Tibial nerve (tissue), 3 donors: ENCODE results near the gene RBM26.

ENCODE experiments used
- POLR2A ChIP-seq, 2 donors: fragments of 450-650 bp; IDR thresholded peaks; one replicate each; pipeline ENCODE4 v1.6.1; 2017; ENCODE audit warnings: antibody characterized with exemption in 2 of 2, mild to moderate bottlenecking in 2 of 2, moderate library complexity in 2 of 2
- TF ChIP-seq, protein P1 (sequence below), 5 experiments: fragments of 200-600 bp in 3 of 5; fragments of 450-650 bp in 2 of 5; sonication (generic) in 3 of 5; IDR thresholded peaks; one replicate each; pipeline ENCODE4 v1.5.1; 2016 to 2019; ENCODE audit warnings: antibody characterized with exemption in 5 of 5, mild to moderate bottlenecking in 3 of 5, moderate library complexity in 2 of 5

DNA sequence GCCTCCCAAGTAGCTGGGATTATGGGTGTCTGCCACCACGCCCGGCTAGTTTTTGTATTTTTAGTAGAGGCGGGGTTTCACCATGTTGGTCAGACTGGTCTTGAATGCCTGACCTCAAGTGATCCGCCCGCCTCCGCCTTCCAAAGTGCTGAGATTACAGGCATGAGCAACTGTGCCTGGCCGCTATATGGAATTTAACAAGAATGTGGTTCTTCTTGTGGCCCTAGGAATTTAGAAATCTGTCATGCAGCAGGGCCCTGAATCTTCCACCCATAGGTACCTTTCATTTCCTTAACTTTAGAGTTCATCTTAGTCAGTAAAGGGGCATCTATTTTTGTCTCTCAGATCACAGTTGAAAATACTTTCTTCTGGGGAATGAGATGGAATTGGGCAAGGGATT is 49.3 kb upstream of the RBM26 start:
- TF ChIP-seq, protein P1, sequence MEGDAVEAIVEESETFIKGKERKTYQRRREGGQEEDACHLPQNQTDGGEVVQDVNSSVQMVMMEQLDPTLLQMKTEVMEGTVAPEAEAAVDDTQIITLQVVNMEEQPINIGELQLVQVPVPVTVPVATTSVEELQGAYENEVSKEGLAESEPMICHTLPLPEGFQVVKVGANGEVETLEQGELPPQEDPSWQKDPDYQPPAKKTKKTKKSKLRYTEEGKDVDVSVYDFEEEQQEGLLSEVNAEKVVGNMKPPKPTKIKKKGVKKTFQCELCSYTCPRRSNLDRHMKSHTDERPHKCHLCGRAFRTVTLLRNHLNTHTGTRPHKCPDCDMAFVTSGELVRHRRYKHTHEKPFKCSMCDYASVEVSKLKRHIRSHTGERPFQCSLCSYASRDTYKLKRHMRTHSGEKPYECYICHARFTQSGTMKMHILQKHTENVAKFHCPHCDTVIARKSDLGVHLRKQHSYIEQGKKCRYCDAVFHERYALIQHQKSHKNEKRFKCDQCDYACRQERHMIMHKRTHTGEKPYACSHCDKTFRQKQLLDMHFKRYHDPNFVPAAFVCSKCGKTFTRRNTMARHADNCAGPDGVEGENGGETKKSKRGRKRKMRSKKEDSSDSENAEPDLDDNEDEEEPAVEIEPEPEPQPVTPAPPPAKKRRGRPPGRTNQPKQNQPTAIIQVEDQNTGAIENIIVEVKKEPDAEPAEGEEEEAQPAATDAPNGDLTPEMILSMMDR (IDR thresholded peaks at IDR 0.05): no peak
- TF ChIP-seq POLR2A (IDR thresholded peaks at IDR 0.05): no peak
